HepG2 (cell line): Measurements from ENCODE around the gene GRK6. TPM values are rescaled to one million over a fixed set of nuclear protein-coding genes. Genes with fewer than 3 reads are reported as not detected.

Experiments
- IKZF5 ChIP-seq: IDR thresholded peaks from 2 replicates; pipeline ENCODE4 v1.6.1; 2018; ENCODE audit warnings: missing genetic modification reagents, mild to moderate bottlenecking, missing compliant biosample characterization
- ISL2 ChIP-seq: sonication (generic); formaldehyde crosslinking; IDR thresholded peaks from 2 replicates; pipeline ENCODE4 v1.5.0; 2020; ENCODE audit warnings: missing genetic modification reagents
- MAZ ChIP-seq, 2 experiments: sonication (generic) in 1 of 2; formaldehyde crosslinking in 1 of 2; IDR thresholded peaks; 2 replicates each; pipeline versions ENCODE4 v1.5.0 to v1.6.1; 2012 to 2020; ENCODE audit warnings: low read depth in 2 of 2, mild to moderate bottlenecking in 2 of 2, borderline replicate concordance in 1 of 2, improper control_type of control experiment in 1 of 2, low read length in 1 of 2, missing genetic modification reagents in 1 of 2, moderate library complexity in 1 of 2
- MIER3 ChIP-seq: IDR thresholded peaks from 2 replicates; pipeline ENCODE4 v1.6.1; 2016; ENCODE audit warnings: missing compliant biosample characterization, borderline replicate concordance
- MXD4 ChIP-seq: IDR thresholded peaks from 2 replicates; pipeline ENCODE4 v1.6.1; 2016; ENCODE audit warnings: mild to moderate bottlenecking, missing biosample characterization, missing genetic modification reagents
- PHB2 ChIP-seq: fragments of 450-650 bp; IDR thresholded peaks from 2 replicates; pipeline ENCODE4 v1.6.1; 2018; ENCODE audit not compliant: partially characterized antibody
- RERE ChIP-seq: IDR thresholded peaks from 2 replicates; pipeline ENCODE4 v1.6.1; 2016; ENCODE audit warnings: low read depth, missing genetic modification reagents, missing compliant biosample characterization
- RXRA ChIP-seq: sonication (generic); formaldehyde crosslinking; IDR thresholded peaks from 2 replicates; pipeline ENCODE4 v1.5.1; 2020; ENCODE audit warnings: missing genetic modification reagents
- SCMH1 ChIP-seq: sonication (generic); formaldehyde crosslinking; IDR thresholded peaks from 2 replicates; pipeline ENCODE4 v1.9.0; 2021; ENCODE audit warnings: missing genetic modification reagents, mild to moderate bottlenecking, borderline replicate concordance
- SNRNP70 ChIP-seq: fragments of 200-400 bp; formaldehyde crosslinking; IDR thresholded peaks from 2 replicates; pipeline ENCODE4 v1.6.1; 2017; ENCODE audit warnings: mild to moderate bottlenecking, low read depth, low read length, moderate library complexity
- TAF1 ChIP-seq: sonication (generic); formaldehyde crosslinking; IDR thresholded peaks from 2 replicates; pipeline ENCODE4 v1.4.0; 2020; ENCODE audit warnings: missing genetic modification reagents
- XBP1 ChIP-seq: sonication (generic); formaldehyde crosslinking; IDR thresholded peaks from 2 replicates; pipeline ENCODE4 v1.5.0; 2020; ENCODE audit warnings: missing genetic modification reagents
- ZNF121 ChIP-seq: sonication (generic); formaldehyde crosslinking; IDR thresholded peaks from 2 replicates; pipeline ENCODE4 v1.5.0; 2020; ENCODE audit warnings: mild to moderate bottlenecking, missing genetic modification reagents
- ZNF280D ChIP-seq: sonication (generic); formaldehyde crosslinking; IDR thresholded peaks from 2 replicates; pipeline ENCODE4 v1.5.1; 2020; ENCODE audit warnings: mild to moderate bottlenecking, missing genetic modification reagents
- ZNF567 ChIP-seq: sonication (generic); formaldehyde crosslinking; IDR thresholded peaks from 2 replicates; pipeline ENCODE4 v1.8.1; 2023; ENCODE audit warnings: mild to moderate bottlenecking, missing genetic modification reagents, borderline replicate concordance
- ZSCAN21 ChIP-seq: sonication (generic); formaldehyde crosslinking; IDR thresholded peaks from 2 replicates; pipeline ENCODE4 v1.8.0; 2022; ENCODE audit warnings: mild to moderate bottlenecking, missing genetic modification reagents, moderate library complexity, borderline replicate concordance
- polyA plus RNA-seq, 8 experiments: library from polyadenylated mRNA; depleted of rRNA in 3 of 8; stranded (reverse) in 7 of 8; unstranded in 1 of 8; fragments of >200 nt; fragmentation: Illumina TruSeq in 4 of 8; extraction: Trizol in 4 of 8; gene quantifications; 2 replicates each; pipeline versions ENCODE4 v1.2.1 to v1.2.3, GENCODE V29; 2011 to 2016; ENCODE audit warnings: low read depth in 4 of 8, missing spikeins in 1 of 8, mixed read lengths in 1 of 8; ENCODE audit not compliant: insufficient read depth in 1 of 8
- total RNA-seq, 5 experiments: library from RNA; depleted of rRNA; stranded (reverse); fragments of >200 nt; fragmentation: Illumina TruSeq; extraction: Trizol; gene quantifications; 2 replicates each; pipeline ENCODE4 v1.2.3, GENCODE V29; 2016; ENCODE audit warnings: low read depth in 1 of 5
- TF ChIP-seq, protein P1 (sequence below): sonication (generic); formaldehyde crosslinking; IDR thresholded peaks from 2 replicates; pipeline ENCODE4 v1.4.0; 2020; ENCODE audit warnings: missing genetic modification reagents, low read depth, mild to moderate bottlenecking, borderline replicate concordance

Gene GRK6
- total and polyA plus RNA-seq, 2 of the 13 experiments (the other 11 are each of a cell fraction or from before 2014, with no cell fraction given) = 13.2 to 19.9 TPM

DNA sequence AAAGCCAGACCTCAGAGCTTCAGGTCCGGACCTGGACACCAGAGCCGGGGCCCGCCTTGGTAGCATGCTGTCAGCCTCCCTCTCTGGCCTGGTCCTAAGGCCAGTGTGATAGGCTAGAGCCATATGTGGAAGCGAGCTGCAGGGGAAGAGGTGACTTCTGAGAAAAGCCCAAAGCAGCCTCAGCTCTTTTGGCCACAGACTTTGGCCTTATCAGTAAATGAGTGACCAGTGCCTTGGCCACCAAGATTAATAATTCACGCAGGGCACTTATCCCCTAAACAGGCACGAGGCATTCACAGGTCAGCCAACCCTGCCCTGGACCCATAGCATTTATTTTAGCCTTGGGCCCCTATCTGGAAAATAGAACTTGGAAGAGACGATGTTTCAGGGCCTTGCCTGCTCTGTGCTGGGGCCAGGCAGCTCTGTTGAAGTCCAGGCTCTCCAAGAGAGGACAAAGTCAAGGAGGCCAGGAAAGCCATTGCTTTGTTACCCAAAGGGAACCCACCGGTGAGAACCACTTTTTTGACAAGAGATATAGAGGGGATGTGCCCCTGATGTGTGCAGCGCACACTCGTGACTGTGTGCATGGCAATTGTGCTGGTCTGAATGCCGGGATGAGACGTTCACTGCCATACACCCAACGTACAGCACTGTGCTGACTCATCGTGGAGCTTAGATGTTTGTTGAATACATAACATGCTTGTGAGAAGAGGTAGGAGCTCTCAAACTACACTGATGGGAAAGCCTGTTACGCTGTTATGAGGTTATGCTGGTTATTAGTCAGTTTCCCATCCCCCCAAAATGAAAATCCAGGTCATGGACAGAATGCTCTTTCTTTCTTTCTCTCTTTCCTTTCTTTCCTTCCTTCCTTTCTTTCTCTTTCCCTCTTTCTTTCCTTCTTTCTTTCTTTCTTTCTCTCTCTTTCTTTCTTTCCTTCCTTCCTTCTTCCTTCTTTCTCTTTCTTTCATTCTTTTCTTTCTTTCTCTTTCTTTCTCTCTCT, 47.3 kb upstream of the GRK6 start (continued):
- TF ChIP-seq TAF1 = peak; percentile 96
- TF ChIP-seq MAZ (IDR thresholded peaks at IDR 0.05; ENCODE audit: borderline replicate concordance, low read depth, low read length) = no peak
- TF ChIP-seq MAZ (CRISPR knock-in tag; IDR thresholded peaks at IDR 0.05; ENCODE audit: low read depth) = peak; percentile 69
- TF ChIP-seq ZNF567 (CRISPR knock-in tag) = no peak
- no peak for TF ChIP-seq SNRNP70
- no peak for TF ChIP-seq ZNF121 (CRISPR knock-in tag)
- TF ChIP-seq MIER3 = 0 out of 2 replicates have a peak, but pooled peaks have one; percentile 44
- peak; percentile 72; the same call in 1 of the 2 replicates for TF ChIP-seq IKZF5 (CRISPR knock-in tag)
- no peak for TF ChIP-seq MXD4 (CRISPR knock-in tag)
- TF ChIP-seq ISL2 (CRISPR knock-in tag) = peak; percentile 80
- TF ChIP-seq SCMH1 (CRISPR knock-in tag) = no peak
- no peak for TF ChIP-seq ZSCAN21 (CRISPR knock-in tag)
- no peak for TF ChIP-seq PHB2
- TF ChIP-seq ZNF280D (CRISPR knock-in tag) = peak; percentile 45; the same call in 1 of the 2 replicates
- peak; percentile 76; the same call in 1 of the 2 replicates for TF ChIP-seq RXRA (CRISPR knock-in tag)
- no peak for TF ChIP-seq RERE (CRISPR knock-in tag)
- TF ChIP-seq, protein P1, sequence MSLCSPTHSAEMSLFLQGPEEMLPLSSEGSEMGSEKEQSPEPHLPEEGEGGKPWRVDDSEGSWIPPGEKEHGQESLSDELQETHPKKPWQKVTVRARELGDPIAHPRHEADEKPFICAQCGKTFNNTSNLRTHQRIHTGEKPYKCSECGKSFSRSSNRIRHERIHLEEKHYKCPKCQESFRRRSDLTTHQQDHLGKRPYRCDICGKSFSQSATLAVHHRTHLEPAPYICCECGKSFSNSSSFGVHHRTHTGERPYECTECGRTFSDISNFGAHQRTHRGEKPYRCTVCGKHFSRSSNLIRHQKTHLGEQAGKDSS (CRISPR knock-in tag) = no peak
- TF ChIP-seq XBP1 (CRISPR knock-in tag) = 0 out of 2 replicates have a peak, but pooled peaks have one; percentile 31
